ENCODE data around the gene LSM3.

Gene LSM3

DNA sequence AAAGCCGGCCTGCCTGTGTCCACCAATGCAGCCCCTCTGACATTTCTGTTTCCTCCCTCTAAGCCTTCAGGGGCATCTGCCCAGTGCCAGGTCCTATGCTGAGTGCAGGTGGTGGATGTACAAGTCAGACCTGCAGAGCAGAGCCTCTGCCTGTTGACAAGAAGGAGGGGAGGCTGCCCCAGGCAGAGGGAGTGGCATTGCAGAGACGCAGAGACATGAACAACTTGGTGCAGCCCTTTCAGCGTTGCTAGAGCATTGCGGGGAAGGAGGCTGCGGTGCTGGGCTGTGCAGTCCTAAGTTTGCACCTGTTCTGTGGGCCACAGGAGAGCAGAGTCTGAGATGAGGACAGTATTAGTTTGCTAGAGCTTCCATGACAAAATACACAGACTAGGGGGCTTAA is 65.2 kb downstream of the LSM3 start:
- DNase-seq: no peak

DNA sequence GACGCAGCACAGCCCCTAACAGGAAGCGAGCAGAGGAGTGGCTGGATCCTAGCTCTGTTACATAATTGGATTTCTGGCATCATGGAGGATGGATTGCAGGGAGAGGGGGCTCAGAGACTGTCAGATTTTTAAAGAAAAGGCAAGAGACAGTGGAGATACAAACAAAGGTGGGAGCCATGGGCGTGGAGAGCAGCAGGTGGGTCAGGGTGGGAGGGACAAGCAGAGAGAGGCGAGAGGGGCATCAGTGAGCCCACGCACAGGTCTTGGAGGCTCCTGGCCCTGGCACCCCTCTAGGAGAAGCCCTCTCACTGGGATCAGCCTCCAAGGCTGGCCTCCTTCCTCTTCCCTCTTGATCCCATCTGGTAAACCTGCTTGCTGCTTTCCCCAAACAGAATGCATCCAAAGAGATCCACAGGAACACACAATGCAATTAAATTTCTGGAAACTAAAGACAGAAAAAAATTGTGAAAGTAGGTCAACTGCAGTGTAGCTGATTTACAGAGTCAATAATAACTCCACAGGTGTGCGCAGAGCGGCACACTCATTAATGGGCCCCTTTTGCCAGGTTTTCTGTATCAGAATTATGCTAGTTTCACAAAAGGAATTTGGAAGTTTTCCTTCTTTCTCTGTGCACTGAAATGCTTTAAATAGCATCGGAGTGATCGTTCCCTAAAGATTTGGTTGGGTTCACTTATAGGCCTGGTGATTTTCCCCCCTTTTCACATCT is 66.1 kb downstream of the LSM3 start:
- no peak for DNase-seq

DNA sequence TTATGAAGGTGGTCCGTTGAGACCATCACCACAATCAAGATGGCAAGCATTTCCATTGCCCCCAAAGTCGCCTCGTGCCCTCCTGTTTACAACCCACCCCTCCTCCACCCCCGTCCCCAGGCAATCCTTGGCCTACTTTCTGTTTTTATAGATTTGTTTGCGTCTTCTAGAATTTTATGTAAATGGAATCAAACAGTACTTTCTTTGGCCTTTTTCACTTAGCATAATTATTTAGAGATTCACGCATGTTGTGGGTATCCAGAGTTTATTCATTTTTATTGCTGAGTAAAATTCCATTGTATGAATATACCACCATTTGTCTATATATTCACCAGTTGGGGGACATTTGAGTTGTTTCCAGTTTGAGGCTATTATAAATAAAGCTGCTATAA is 66.6 kb downstream of the LSM3 start:
- DNase-seq: no peak

DNA sequence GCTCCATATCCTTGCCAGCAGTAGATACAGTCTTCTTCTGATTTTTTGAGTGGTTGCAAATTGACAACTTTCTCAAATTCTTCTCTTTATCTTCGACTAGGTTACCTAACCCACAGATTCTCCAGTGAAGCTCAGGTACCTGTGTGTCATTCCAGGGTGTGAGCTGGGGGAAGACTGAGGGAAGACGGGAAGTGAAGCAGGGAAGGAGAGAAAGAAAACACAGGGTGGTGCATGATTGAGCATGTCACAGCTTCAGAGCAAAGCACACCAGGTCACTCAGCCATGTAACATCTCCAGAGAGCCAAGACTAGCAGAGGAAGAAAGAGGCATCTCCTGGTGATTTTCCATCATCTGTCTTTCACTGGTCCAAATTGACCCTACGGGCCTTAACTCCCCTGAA is 67.2 kb downstream of the LSM3 start:
- DNase-seq: no peak

DNA sequence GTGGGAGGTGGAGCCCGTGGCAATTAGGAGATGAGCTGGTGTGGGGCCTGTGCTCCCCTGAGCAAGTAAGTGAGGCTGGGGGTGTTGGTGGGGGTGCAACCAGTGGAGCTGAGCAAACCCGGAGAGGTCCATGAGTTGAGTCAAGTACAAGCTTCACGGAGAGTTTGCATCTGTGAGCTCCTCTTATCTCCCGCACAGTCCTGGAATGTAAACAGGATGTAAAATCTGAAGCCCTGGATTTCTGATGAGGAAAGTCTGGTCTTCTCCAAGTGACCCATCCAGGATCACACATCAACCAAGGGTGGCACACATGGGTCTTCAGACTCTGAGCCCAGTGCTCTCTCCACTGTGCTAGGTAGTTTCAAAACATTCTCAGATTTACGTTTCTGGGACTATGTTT is 67.8 kb downstream of the LSM3 start:
- no peak for DNase-seq

DNA sequence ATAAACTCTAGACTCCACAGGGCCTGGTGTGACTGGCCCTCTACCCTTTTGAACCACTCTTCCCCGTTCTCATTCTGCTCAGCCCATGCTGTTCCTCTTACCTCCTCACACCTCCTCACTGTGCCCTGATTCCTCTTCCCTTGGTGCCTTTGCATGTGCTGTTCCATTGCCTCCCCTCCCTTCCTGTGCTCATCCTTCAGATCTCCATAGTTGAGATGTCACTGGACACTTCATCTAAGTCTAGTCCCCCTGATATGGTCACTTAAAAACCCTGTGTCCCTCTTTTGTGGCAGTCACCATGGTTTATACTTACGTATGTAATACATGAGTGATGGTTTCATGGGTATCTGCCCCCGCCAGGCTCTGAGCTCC is 69.8 kb downstream of the LSM3 start:
- no peak for DNase-seq

DNA sequence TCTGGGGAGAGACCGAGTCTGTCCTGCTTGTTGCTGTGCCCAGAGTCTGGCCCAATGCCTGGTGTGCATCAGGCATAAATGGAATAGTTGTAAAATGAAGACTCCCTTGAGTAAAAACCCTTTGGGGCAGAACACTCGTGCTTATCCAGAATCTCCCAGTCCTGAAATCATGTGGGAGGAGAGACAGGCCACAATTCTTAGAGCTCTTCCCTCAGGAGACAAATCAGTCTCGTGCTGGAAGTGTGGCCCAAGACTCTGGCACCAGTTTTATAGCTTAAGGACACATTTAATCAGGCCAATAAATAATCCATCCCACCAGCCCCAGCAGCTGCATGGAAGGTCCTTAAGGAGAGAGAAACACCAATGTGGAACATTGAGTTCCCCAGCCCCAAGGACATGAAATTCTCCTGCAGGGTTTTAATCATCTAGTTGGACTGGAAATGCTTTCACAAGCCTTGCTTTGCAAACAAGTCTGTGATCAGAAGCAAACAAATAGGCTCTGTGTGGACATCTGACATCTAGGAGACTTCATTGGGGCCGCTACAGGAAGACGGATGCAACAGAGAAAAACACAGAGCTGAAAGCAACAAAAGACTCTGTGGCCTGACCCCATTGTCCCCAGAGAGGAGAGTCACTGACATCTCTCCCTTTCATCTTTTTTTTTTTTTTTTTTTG is 70.4 kb downstream of the LSM3 start:
- DNase-seq: no peak
